Kidney (tissue), 14 donors: ENCODE measurements around the gene PMPCA. TPM values are rescaled to one million over a fixed set of nuclear protein-coding genes. Genes with fewer than 3 reads are reported as not detected.

Experiments
- DNase-seq, 5 donors: peaks; one replicate each; pipeline ENCODE4 v3.0.0-alpha.2; 2013 to 2020
- FAIRE-seq: peaks from 2 replicates; lab custom pipeline; 2012; peaks lifted over from hg19 to GRCh38; lab: Jason Lieb, UNC
- H3K27ac ChIP-seq, 2 donors: one replicate each; pipeline ENCODE4 v1.7.0; 2013; ENCODE audit warnings: low read depth in 2 of 2, low read length in 2 of 2, inconsistent platforms in 1 of 2
- H3K27me3 ChIP-seq: one replicate; pipeline ENCODE4 v1.7.1; 2013; ENCODE audit warnings: low read length, inconsistent platforms; ENCODE audit not compliant: control insufficient read depth, insufficient read depth
- H3K36me3 ChIP-seq, 3 donors: one replicate each; pipeline versions ENCODE4 v1.7.0 to v1.7.1; 2013; ENCODE audit warnings: low read length in 3 of 3, control low read depth in 1 of 3, inconsistent platforms in 1 of 3; ENCODE audit not compliant: insufficient read depth in 3 of 3, control insufficient read depth in 2 of 3
- H3K4me1 ChIP-seq, 3 donors: one replicate each; pipeline versions ENCODE4 v1.7.0 to v1.7.1; 2013; ENCODE audit warnings: low read length in 3 of 3, inconsistent platforms in 1 of 3, low read depth in 1 of 3; ENCODE audit not compliant: control insufficient read depth in 2 of 3, insufficient read depth in 2 of 3
- H3K4me3 ChIP-seq, 3 donors: one replicate each; pipeline versions ENCODE4 v1.7.0 to v1.8.1; 2013; ENCODE audit warnings: low read length in 3 of 3, control low read depth in 1 of 3, inconsistent platforms in 1 of 3
- H3K9ac ChIP-seq, 3 donors: one replicate each; pipeline versions ENCODE4 v1.7.0 to v1.7.1; 2013; ENCODE audit warnings: low read length in 3 of 3, control low read depth in 1 of 3, inconsistent platforms in 1 of 3
- H3K9me3 ChIP-seq, 3 donors: one replicate each; pipeline versions ENCODE4 v1.7.0 to v1.7.1; 2013; ENCODE audit warnings: low read length in 3 of 3, control low read depth in 1 of 3, inconsistent platforms in 1 of 3; ENCODE audit not compliant: control insufficient read depth in 2 of 3, insufficient read depth in 1 of 3
- intact Hi-C: fragments of 100-400 bp; cut with DNase I; formaldehyde crosslinking; loops from one replicate; pipeline ENCODE4 v1.11.1; 2022
- polyA plus RNA-seq: library from polyadenylated mRNA; stranded (reverse); fragments of 350-450 nt; fragmentation: Illumina TruSeq; extraction: RNeasy Lipid Tissue Mini Kit (QIAGEN cat#74804); gene quantifications from one replicate; pipeline ENCODE4 v1.2.3, GENCODE V29; 2014; ENCODE audit warnings: low read depth, low replicate concordance; ENCODE audit not compliant: insufficient read depth
- total RNA-seq: library from RNA; stranded (reverse); fragmentation: NEBNext Ultra II Directional; extraction: Animal tissue kit (Norgen Biotek cat#: 25700); gene quantifications from one replicate; pipeline ENCODE4 v1.2.1, GENCODE V29; 2021
- TF ChIP-seq, protein P1 (sequence below): IDR thresholded peaks from 3 replicates; pipeline ENCODE4 v1.5.1; 2012; ENCODE audit warnings: mild to moderate bottlenecking, moderate library complexity, borderline replicate concordance; ENCODE audit not compliant: insufficient read depth; ENCODE audit errors: extremely low read depth
- donor health status: control.
- donor health status: control.
- donor health status: control.
- donor health status: control.
- donor health status: control.
- donor health status: DM: yes; HTN: yes; CAD: no.
- donor health status: Normal renal cell carcinoma (clear cell type).

PMPCA gene
- total and polyA plus RNA-seq, 2 donors from 2014 or later = 45.6 to 50.1 TPM

DNA sequence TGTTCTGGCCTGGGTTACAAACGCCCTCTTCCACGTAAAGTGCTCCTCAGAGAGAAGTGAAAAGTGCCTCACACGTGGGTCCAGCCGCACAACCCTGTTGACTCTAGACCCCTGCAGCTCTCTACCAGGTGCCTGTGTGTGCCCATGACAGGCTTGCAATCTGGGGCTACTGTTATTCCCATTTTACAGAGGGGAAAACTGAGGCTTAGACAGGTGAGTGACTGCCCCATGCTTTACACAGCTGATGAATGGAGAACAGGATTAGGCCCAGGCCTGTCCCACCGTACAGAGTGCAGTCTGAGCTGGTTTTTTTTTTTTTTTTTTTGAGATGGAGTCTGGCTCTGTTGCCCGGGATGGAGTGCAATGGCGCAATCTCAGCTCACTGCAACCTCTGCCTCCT is 35.3 kb downstream of the PMPCA start:
- H3K27ac ChIP-seq = no peak overlapping the region
- H3K9ac ChIP-seq = no peak overlapping the region
- TF ChIP-seq, protein P1, sequence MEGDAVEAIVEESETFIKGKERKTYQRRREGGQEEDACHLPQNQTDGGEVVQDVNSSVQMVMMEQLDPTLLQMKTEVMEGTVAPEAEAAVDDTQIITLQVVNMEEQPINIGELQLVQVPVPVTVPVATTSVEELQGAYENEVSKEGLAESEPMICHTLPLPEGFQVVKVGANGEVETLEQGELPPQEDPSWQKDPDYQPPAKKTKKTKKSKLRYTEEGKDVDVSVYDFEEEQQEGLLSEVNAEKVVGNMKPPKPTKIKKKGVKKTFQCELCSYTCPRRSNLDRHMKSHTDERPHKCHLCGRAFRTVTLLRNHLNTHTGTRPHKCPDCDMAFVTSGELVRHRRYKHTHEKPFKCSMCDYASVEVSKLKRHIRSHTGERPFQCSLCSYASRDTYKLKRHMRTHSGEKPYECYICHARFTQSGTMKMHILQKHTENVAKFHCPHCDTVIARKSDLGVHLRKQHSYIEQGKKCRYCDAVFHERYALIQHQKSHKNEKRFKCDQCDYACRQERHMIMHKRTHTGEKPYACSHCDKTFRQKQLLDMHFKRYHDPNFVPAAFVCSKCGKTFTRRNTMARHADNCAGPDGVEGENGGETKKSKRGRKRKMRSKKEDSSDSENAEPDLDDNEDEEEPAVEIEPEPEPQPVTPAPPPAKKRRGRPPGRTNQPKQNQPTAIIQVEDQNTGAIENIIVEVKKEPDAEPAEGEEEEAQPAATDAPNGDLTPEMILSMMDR = no peak
- H3K27me3 ChIP-seq = no peaks in the 10 kb centered on the region
- DNase-seq (no peak), FAIRE-seq (no peak)
- intact Hi-C loops = no loop called here
- H3K4me1 ChIP-seq = no peaks in the 10 kb centered on the region
- no peaks in the 10 kb centered on the region for H3K9me3 ChIP-seq
- peaks cover 2 to 53% (median 43%) of the 10 kb centered on the region in 3 donors for H3K36me3 ChIP-seq
- no peak overlapping the region for H3K4me3 ChIP-seq

DNA sequence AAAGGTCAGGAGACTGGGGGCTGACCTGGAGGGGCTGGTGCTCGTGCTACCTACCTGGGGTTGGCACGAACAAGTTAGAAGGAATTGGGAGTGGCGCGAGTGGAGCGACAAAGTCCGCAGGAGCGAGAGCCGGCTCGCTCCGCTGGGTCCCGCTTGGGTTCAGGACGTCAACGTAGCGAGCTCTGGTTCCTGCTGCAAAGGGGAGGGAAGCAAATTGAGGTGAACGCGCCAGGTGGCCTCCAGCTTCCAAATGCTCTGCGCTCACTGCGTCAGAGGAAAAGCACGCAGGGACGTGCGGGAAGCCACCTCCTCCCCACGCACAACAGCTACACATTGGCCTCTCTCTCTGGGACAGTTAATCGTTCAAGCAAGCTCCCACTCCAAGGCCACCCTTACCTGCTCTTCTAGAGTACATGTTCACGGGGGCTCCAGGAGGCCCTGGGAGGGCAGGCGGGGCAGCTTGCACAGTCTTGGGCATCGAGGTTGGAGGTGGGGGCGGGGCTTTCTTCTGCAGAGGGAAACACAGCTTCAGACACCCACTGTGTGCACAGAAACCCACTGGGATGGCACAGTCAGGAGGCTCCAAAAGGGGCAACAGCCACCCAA is 36.8 kb downstream of the PMPCA start:
- TF ChIP-seq, protein P1 = no peak
- Histone ChIP-seq H3K9me3 (no peaks in the 10 kb centered on the region), H3K9ac (no peak overlapping the region), H3K36me3 (peaks cover 2 to 59% (median 37%) of the 10 kb centered on the region in 3 donors), H3K27ac (no peak overlapping the region), H3K27me3 (no peaks in the 10 kb centered on the region), H3K4me3 (no peak overlapping the region), H3K4me1 (no peaks in the 10 kb centered on the region)
- intact Hi-C loops = no loop called here
- FAIRE-seq (no peak), DNase-seq (no peak)

DNA sequence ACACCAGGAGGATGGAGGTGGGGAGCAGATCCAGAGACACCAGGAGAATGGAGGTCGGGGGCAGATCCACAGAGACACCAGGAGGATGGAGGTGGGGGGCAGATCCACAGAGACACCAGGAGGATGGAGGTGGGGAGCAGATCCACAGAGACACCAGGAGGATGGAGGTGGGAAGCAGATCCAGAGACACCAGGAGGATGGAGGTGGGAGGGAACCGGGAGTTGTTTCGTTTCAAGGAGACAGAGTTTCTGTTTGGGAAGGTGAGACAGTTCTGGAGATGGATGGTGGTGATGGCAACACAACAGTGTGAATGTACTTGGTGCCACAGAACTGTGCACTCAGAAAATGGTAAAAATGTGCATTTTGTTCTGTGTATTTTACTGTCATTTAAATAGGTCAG is 38.2 kb downstream of the PMPCA start:
- no peaks in the 10 kb centered on the region for H3K27me3 ChIP-seq
- DNase-seq (no peak), FAIRE-seq (no peak)
- no peaks in the 10 kb centered on the region for H3K9me3 ChIP-seq
- no peak overlapping the region for H3K4me3 ChIP-seq
- peaks cover 5 to 65% (median 33%) of the 10 kb centered on the region in 3 donors for H3K36me3 ChIP-seq
- no peak overlapping the region for H3K9ac ChIP-seq
- no peaks in the 10 kb centered on the region for H3K4me1 ChIP-seq
- TF ChIP-seq, protein P1 = no peak
- intact Hi-C loops = no loop called here
- no peak overlapping the region for H3K27ac ChIP-seq
